HUES6 (cell line): ENCODE results near the gene TBL1Y.
"Not testable (repeated sequence)": the region's sequence is repeated elsewhere in the genome, so short reads cannot be mapped to it uniquely, and the experiment has no call there.

Experiments used
- H3K27ac ChIP-seq: 2 replicates; pipeline ENCODE4 v1.7.0; 2013; ENCODE audit warnings: low read depth, mild to moderate bottlenecking, low read length, inconsistent platforms
- H3K27me3 ChIP-seq: 2 replicates; pipeline ENCODE4 v1.6.1; 2013; ENCODE audit warnings: low read length; ENCODE audit not compliant: control insufficient read depth, insufficient read depth
- H3K36me3 ChIP-seq: 2 replicates; pipeline ENCODE4 v1.6.1; 2013; ENCODE audit warnings: low read length; ENCODE audit not compliant: control insufficient read depth, insufficient read depth
- H3K4me1 ChIP-seq: 2 replicates; pipeline ENCODE4 v1.6.1; 2013; ENCODE audit warnings: low read length; ENCODE audit not compliant: control insufficient read depth, insufficient read depth
- H3K4me3 ChIP-seq: 2 replicates; pipeline ENCODE4 v1.5.1; 2013; ENCODE audit warnings: low read depth, low read length
- H3K9ac ChIP-seq: one replicate; pipeline ENCODE4 v1.6.1; 2013; ENCODE audit warnings: mild to moderate bottlenecking, low read length
- H3K9me3 ChIP-seq: 2 replicates; pipeline ENCODE4 v1.6.1; 2013; ENCODE audit warnings: low read depth, low read length; ENCODE audit not compliant: control insufficient read depth, insufficient read depth

TBL1Y gene

DNA sequence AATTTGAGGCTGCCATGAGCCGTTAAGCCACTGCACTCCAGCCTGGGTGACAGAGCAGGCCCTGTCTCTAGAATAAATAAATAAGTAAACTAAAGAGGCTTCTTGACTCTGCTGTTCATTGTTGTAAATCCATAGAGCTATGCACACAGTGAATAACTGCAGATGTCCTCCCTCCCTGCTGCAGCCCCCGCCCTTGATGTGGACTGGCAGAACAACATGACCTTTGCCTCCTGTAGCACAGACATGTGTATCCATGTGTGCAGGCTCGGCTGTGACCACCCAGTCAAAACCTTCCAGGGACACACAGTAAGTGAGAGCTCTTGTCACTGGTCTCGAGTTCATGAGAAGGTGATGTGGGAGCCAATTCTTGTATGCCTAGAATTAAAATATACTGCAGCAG lies 170.1 kb downstream of the TBL1Y start:
- H3K4me1 ChIP-seq, H3K27me3 ChIP-seq, H3K36me3 ChIP-seq, H3K27ac ChIP-seq, H3K4me3 ChIP-seq, H3K9me3 ChIP-seq, H3K9ac ChIP-seq: not testable (repeated sequence)

GRCh38 chrY:7085606-7086005 lies 175.1 kb downstream of the TBL1Y start:
- Histone ChIP-seq H3K36me3 (no peaks in the 10 kb centered on the region), H3K9me3 (no peaks in the 10 kb centered on the region), H3K27me3 (no peaks in the 10 kb centered on the region), H3K9ac (no peak overlapping the region), H3K27ac (no peak overlapping the region), H3K4me3 (no peak overlapping the region), H3K4me1 (no peaks in the 10 kb centered on the region)

DNA sequence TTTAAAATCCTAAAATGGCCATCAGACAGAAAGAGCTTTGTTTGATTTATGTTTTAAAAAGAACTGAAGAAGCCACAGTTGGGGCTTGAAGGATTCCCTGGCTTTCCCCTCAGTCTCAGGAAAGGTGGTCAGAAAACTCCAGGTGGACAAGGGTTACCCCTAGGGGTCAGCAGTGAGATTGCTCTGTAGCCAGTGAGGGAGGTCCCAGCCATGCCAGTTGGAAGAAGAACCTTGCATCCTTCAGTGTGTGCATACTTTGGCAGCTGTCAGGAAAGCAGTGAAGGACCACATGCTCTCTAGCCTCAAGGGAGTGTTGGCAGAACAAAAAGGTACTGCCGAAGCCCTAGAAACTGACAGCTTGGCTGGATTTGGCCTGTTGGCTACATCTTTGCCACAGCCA lies 182.3 kb downstream of the TBL1Y start:
- Histone ChIP-seq H3K4me1 (no peaks in the 10 kb centered on the region), H3K9ac (no peak overlapping the region), H3K27me3 (no peaks in the 10 kb centered on the region), H3K4me3 (no peak overlapping the region), H3K36me3 (no peaks in the 10 kb centered on the region), H3K9me3 (no peaks in the 10 kb centered on the region), H3K27ac (no peak overlapping the region)

DNA sequence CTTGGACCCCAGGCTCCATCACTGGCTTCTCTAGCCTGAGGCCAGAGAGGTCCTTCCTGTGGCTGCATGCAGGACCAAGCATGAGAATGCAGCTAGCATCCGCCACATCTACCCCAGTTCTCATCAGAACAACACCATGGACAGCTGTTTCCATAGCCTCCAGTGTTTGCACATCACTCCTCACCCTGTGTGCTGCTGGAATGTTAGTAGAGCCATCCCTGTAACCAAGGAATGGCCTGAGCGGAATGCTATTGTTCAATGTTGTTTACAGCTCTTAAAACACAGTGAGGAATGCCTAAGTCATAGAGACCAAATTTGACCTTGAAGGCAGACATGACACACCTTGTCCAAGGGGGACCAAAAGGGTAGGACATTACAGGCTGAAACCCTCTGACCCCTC lies 183.9 kb downstream of the TBL1Y start:
- H3K27me3 ChIP-seq, result no peaks in the 10 kb centered on the region
- H3K4me1 ChIP-seq, result no peaks in the 10 kb centered on the region
- H3K9me3 ChIP-seq, result no peaks in the 10 kb centered on the region
- H3K36me3 ChIP-seq, result no peaks in the 10 kb centered on the region
- no peak overlapping the region for H3K27ac ChIP-seq
- H3K9ac ChIP-seq, result no peak overlapping the region
- H3K4me3 ChIP-seq, result no peak overlapping the region

GRCh38 chrY:7097021-7097420 lies 186.5 kb downstream of the TBL1Y start:
- Histone ChIP-seq H3K27me3 (no peaks in the 10 kb centered on the region), H3K9me3 (no peaks in the 10 kb centered on the region), H3K4me3 (no peak overlapping the region), H3K27ac (no peak overlapping the region), H3K4me1 (no peaks in the 10 kb centered on the region), H3K9ac (no peak overlapping the region), H3K36me3 (no peaks in the 10 kb centered on the region)

DNA sequence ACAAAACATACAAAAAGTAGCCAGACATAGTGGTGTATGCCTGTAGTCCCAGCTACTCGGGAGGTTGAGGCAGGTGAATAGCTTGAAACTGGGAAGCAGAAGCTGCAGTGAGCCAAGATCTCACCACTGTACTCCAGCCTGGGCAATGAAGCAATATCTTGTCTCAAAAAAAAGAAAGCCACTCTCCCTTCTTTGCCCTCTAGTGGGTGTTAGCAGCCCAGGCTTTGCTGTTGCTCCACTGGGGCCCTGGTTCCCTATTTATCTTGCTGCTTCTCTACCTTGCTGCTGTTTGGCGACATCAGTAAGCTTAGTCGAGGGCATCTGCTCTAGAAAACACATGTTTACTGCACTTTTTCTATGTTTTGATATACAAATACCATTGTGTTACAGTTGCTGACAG lies 189.2 kb downstream of the TBL1Y start:
- H3K27me3 ChIP-seq, result no peaks in the 10 kb centered on the region
- H3K9me3 ChIP-seq, result no peaks in the 10 kb centered on the region
- H3K36me3 ChIP-seq, result no peaks in the 10 kb centered on the region
- H3K9ac ChIP-seq, result no peak overlapping the region
- H3K27ac ChIP-seq, result no peak overlapping the region
- H3K4me3 ChIP-seq, result no peak overlapping the region
- no peaks in the 10 kb centered on the region for H3K4me1 ChIP-seq

GRCh38 chrY:7102680-7103079 lies 192.2 kb downstream of the TBL1Y start:
- H3K4me3 ChIP-seq, result no peak overlapping the region
- H3K27me3 ChIP-seq, result no peaks in the 10 kb centered on the region
- H3K4me1 ChIP-seq, result no peaks in the 10 kb centered on the region
- H3K36me3 ChIP-seq, result no peaks in the 10 kb centered on the region
- no peak overlapping the region for H3K27ac ChIP-seq
- H3K9me3 ChIP-seq, result no peaks in the 10 kb centered on the region
- H3K9ac ChIP-seq, result no peak overlapping the region

DNA sequence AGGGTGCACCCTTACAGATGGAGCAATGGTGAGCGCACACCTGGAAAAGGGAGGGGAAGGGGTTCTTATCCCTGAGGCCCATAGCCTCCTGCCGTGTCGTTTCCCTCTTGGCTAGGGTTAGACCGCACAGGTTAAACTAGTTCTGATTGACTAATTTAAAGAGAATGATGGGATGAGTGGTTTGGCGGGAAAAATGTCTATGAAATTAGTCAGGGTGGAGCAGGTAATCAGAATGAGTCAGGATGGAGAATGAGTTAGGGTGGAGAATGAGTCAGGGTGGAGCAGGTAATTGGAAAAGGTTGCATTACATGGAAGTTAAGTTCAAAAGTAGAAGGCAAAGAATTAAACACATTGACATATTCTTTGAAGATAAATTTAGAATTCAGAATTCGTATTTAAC lies 196.7 kb downstream of the TBL1Y start:
- H3K36me3 ChIP-seq, result no peaks in the 10 kb centered on the region
- H3K27me3 ChIP-seq, result no peaks in the 10 kb centered on the region
- no peak overlapping the region for H3K9ac ChIP-seq
- H3K4me3 ChIP-seq, result no peak overlapping the region
- H3K4me1 ChIP-seq, result no peaks in the 10 kb centered on the region
- H3K9me3 ChIP-seq, result no peaks in the 10 kb centered on the region
- H3K27ac ChIP-seq, result no peak overlapping the region

- Histone ChIP-seq H3K4me3 (no peak overlapping the region), H3K4me1 (no peaks in the 10 kb centered on the region), H3K9ac (no peak overlapping the region), H3K27me3 (no peaks in the 10 kb centered on the region), H3K36me3 (no peaks in the 10 kb centered on the region), H3K27ac (no peak overlapping the region), H3K9me3 (no peaks in the 10 kb centered on the region)
Observed at GRCh38 chrY:7110086-7110485, 199.6 kb downstream of the TBL1Y start.

GRCh38 chrY:7115871-7116270 lies 205.4 kb downstream of the TBL1Y start:
- Histone ChIP-seq H3K9ac (no peak overlapping the region), H3K27me3 (no peaks in the 10 kb centered on the region), H3K4me3 (no peak overlapping the region), H3K27ac (no peak overlapping the region), H3K9me3 (no peaks in the 10 kb centered on the region), H3K36me3 (no peaks in the 10 kb centered on the region), H3K4me1 (no peaks in the 10 kb centered on the region)

GRCh38 chrY:7122202-7122601 lies 211.7 kb downstream of the TBL1Y start:
- Histone ChIP-seq H3K36me3 (no peaks in the 10 kb centered on the region), H3K9me3 (no peaks in the 10 kb centered on the region), H3K4me1 (no peaks in the 10 kb centered on the region), H3K4me3 (no peak overlapping the region), H3K9ac (no peak overlapping the region), H3K27me3 (no peaks in the 10 kb centered on the region), H3K27ac (no peak overlapping the region)
